ENCODE measurements around the gene RNF150.

DNA sequence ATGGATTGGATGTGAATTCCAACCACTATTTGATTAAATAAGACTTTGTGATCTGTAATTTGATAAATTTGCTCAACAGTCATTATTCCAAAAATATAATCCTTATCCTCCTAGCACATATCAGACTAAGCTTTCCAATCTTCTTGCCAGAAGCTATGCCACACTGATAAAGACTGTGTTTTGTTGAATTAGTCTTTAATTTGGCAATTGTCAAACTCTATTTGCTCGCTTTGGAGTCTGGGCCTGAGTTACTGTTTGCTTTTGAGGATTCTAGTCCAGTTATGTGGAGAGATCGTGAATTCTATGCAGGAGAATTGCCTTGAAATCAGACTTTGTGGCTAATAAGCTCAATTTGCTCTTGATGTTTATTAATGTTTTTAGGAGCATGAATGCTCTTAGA is 10.9 kb upstream of the RNF150 start:
- TF ChIP-seq, protein P1, sequence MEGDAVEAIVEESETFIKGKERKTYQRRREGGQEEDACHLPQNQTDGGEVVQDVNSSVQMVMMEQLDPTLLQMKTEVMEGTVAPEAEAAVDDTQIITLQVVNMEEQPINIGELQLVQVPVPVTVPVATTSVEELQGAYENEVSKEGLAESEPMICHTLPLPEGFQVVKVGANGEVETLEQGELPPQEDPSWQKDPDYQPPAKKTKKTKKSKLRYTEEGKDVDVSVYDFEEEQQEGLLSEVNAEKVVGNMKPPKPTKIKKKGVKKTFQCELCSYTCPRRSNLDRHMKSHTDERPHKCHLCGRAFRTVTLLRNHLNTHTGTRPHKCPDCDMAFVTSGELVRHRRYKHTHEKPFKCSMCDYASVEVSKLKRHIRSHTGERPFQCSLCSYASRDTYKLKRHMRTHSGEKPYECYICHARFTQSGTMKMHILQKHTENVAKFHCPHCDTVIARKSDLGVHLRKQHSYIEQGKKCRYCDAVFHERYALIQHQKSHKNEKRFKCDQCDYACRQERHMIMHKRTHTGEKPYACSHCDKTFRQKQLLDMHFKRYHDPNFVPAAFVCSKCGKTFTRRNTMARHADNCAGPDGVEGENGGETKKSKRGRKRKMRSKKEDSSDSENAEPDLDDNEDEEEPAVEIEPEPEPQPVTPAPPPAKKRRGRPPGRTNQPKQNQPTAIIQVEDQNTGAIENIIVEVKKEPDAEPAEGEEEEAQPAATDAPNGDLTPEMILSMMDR (IDR thresholded peaks at IDR 0.05; ENCODE audit: poor library complexity, severe bottlenecking): no peak
- no peak for TF ChIP-seq RAD21 (conservative IDR thresholded peaks at IDR 0.05)

Measured in neural cell (in vitro differentiated cells).